Measurements from ENCODE around the gene ATL1.

ATL1 gene

GRCh38 chr14:50559990-50560930, at the start of gene ATL1:
TSS of gene ATL1 (plus strand) at chr14:50560145. CDS start at chr14:50560266, 121 bp downstream.
- H3K27ac ChIP-seq: peak within 1 kb of the TSS; percentile 97
- TF ChIP-seq CTCF (conservative IDR thresholded peaks at IDR 0.05): no peak

- TF ChIP-seq CTCF (conservative IDR thresholded peaks at IDR 0.05): no peak
- H3K27ac ChIP-seq: no peak overlapping the region
Measured at GRCh38 chr14:50510157-50510556, 49.8 kb upstream of the ATL1 start.

- no peak for TF ChIP-seq CTCF (conservative IDR thresholded peaks at IDR 0.05)
Measured at GRCh38 chr14:50512463-50512862, 47.5 kb upstream of the ATL1 start.

GRCh38 chr14:50516091-50516490, 43.9 kb upstream of the ATL1 start:
- no peak overlapping the region for H3K27ac ChIP-seq
- TF ChIP-seq CTCF (conservative IDR thresholded peaks at IDR 0.05): no peak

More at GRCh38 chr14:50512463-50512862, 47.5 kb upstream of the ATL1 start:
- H3K27ac ChIP-seq: no peak overlapping the region

GRCh38 chr14:50520947-50521815, 38.8 kb upstream of the ATL1 start:
- TF ChIP-seq CTCF (conservative IDR thresholded peaks at IDR 0.05): no peak
- H3K27ac ChIP-seq: no peak overlapping the region

- H3K27ac ChIP-seq: no peak overlapping the region
Measured at GRCh38 chr14:50521912-50522341, 38.0 kb upstream of the ATL1 start.

More at GRCh38 chr14:50521912-50522341, 38.0 kb upstream of the ATL1 start:
- TF ChIP-seq CTCF (conservative IDR thresholded peaks at IDR 0.05): no peak

Data from VCaP (cell line).